Karpas-422 (cell line): ENCODE results near the gene PRCC. TPM values are rescaled to one million over a fixed set of nuclear protein-coding genes. Genes with fewer than 3 reads are reported as not detected.

Source experiments
- DNase-seq: peaks from one replicate; pipeline ENCODE4 v3.0.0-alpha.2; 2015
- H2AFZ ChIP-seq: fragments of 200-600 bp; sonication (generic); 2 replicates; pipeline ENCODE4 v1.6.1; 2014; ENCODE audit warnings: antibody characterized with exemption, low read length, mixed read lengths
- H3K27ac ChIP-seq: fragments of 200-600 bp; sonication (generic); 2 replicates; pipeline ENCODE4 v1.5.1; 2014; ENCODE audit warnings: mild to moderate bottlenecking, low read length, moderate library complexity
- H3K27me3 ChIP-seq: fragments of 200-600 bp; sonication (generic); 2 replicates; pipeline ENCODE4 v1.6.1; 2014; ENCODE audit warnings: low read length, mixed read lengths
- H3K36me3 ChIP-seq: fragments of 200-600 bp; sonication (generic); 2 replicates; pipeline ENCODE4 v1.6.1; 2014; ENCODE audit warnings: low read length, mixed read lengths; ENCODE audit not compliant: insufficient read depth
- H3K4me1 ChIP-seq: fragments of 200-600 bp; sonication (generic); 2 replicates; pipeline ENCODE4 v1.6.1; 2014; ENCODE audit warnings: mild to moderate bottlenecking, low read length, mixed read lengths
- H3K4me2 ChIP-seq: fragments of 200-600 bp; sonication (generic); 2 replicates; pipeline ENCODE4 v1.6.1; 2014; ENCODE audit warnings: low read length, low read depth, mild to moderate bottlenecking; ENCODE audit not compliant: poor library complexity, severe bottlenecking
- H3K4me3 ChIP-seq: fragments of 200-600 bp; sonication (generic); 2 replicates; pipeline ENCODE4 v1.5.1; 2014; ENCODE audit warnings: mild to moderate bottlenecking, antibody characterized with exemption, low read length, mixed read lengths
- H3K79me2 ChIP-seq: fragments of 200-600 bp; sonication (generic); 2 replicates; pipeline ENCODE4 v1.6.1; 2014; ENCODE audit warnings: mild to moderate bottlenecking, low read length, mixed read lengths
- H3K9ac ChIP-seq: fragments of 200-600 bp; sonication (generic); 2 replicates; pipeline ENCODE4 v1.6.0; 2014; ENCODE audit warnings: low read length
- H3K9me2 ChIP-seq: fragments of 200-600 bp; sonication (generic), shearing (Covaris generic); replicated peaks from 2 replicates; pipeline ENCODE4 v1.6.0; 2014; ENCODE audit warnings: mild to moderate bottlenecking, low read length, moderate library complexity; ENCODE audit not compliant: insufficient read depth
- H3K9me3 ChIP-seq: fragments of 300-700, 200-600 bp; sonication (generic); 2 replicates; pipeline ENCODE4 v1.6.1; 2014; ENCODE audit warnings: low read length, mixed read lengths
- H4K20me1 ChIP-seq: fragments of 200-600 bp; sonication (generic); 2 replicates; pipeline ENCODE4 v1.6.1; 2014; ENCODE audit warnings: mild to moderate bottlenecking, antibody characterized with exemption, low read length, low read depth; ENCODE audit not compliant: insufficient read depth
- total RNA-seq: library from RNA; depleted of rRNA; stranded (reverse); fragments of >200 nt; shearing (Covaris generic); gene quantifications from 2 replicates; pipeline ENCODE4 v1.2.3, GENCODE V29; 2014; ENCODE audit warnings: low replicate concordance

Gene PRCC
- total RNA-seq, 1 experiment from 2014 or later, result 39.6 TPM

DNA sequence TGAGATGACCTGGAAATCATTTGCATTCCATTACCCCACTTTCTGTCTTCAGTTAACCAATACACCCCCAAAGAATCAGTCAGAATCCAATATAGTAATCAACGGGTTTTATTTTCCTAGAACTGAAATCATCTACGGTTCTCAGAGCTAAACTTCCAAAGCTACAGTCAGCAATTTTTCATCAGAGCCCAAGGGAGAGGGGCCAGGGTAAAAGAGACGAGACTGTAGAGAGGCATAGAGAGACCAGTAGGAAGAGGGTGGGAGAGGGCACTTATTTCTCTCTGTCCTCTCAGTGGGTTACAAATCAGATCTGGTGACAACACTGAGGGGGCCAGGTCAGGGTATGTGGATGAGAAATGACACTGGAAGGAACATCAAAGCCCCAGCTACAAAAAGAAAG is 25.3 kb upstream of the PRCC start:
- Histone ChIP-seq H3K9ac (0 out of 2 replicates have a peak overlapping the region, but pooled peaks have one; percentile 10), H3K4me2 (peak overlapping the region; percentile 55), H3K4me1 (peaks cover 45% of the 10 kb centered on the region), H3K79me2 (peaks cover 49% of the 10 kb centered on the region), H3K9me2 (no peaks in the 10 kb centered on the region), H3K9me3 (no peaks in the 10 kb centered on the region), H3K4me3 (peak overlapping the region; percentile 47; the same call in 1 of the 2 replicates), H2AFZ (no peak overlapping the region), H4K20me1 (peaks cover 15% of the 10 kb centered on the region), H3K36me3 (peaks cover 19% of the 10 kb centered on the region; the same call in 1 of the 2 replicates), H3K27me3 (no peaks in the 10 kb centered on the region), H3K27ac (peak overlapping the region; percentile 52)
- no peak for DNase-seq

DNA sequence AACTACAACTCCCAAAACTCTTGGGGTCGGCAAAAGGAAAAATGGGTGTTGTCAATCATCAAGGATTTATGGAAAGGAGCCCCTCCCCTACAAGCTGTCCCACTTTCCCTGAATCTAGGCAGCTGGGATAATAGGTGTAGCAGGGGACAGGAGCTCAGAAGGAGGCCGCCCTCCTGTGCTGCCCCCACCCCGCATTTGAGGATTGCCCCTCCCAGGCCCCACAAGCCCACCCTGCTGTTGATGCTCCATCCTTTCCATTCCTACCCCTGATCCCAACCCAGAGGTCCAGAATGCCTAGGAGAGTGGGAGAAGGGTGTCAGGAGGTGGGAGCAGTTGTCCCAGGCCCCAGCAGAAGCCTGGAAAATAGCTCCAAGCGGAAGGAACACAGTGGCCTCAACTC is 24.5 kb upstream of the PRCC start:
- Histone ChIP-seq H3K4me1 (peaks cover 52% of the 10 kb centered on the region), H4K20me1 (peaks cover 20% of the 10 kb centered on the region), H3K27me3 (no peaks in the 10 kb centered on the region), H3K9me2 (no peaks in the 10 kb centered on the region), H3K27ac (no peak overlapping the region), H3K9ac (no peak overlapping the region), H3K36me3 (peaks cover 14% of the 10 kb centered on the region; the same call in 1 of the 2 replicates), H3K4me3 (no peak overlapping the region), H3K9me3 (no peaks in the 10 kb centered on the region), H3K79me2 (peaks cover 56% of the 10 kb centered on the region), H3K4me2 (no peak overlapping the region), H2AFZ (no peak overlapping the region)
- no peak for DNase-seq

DNA sequence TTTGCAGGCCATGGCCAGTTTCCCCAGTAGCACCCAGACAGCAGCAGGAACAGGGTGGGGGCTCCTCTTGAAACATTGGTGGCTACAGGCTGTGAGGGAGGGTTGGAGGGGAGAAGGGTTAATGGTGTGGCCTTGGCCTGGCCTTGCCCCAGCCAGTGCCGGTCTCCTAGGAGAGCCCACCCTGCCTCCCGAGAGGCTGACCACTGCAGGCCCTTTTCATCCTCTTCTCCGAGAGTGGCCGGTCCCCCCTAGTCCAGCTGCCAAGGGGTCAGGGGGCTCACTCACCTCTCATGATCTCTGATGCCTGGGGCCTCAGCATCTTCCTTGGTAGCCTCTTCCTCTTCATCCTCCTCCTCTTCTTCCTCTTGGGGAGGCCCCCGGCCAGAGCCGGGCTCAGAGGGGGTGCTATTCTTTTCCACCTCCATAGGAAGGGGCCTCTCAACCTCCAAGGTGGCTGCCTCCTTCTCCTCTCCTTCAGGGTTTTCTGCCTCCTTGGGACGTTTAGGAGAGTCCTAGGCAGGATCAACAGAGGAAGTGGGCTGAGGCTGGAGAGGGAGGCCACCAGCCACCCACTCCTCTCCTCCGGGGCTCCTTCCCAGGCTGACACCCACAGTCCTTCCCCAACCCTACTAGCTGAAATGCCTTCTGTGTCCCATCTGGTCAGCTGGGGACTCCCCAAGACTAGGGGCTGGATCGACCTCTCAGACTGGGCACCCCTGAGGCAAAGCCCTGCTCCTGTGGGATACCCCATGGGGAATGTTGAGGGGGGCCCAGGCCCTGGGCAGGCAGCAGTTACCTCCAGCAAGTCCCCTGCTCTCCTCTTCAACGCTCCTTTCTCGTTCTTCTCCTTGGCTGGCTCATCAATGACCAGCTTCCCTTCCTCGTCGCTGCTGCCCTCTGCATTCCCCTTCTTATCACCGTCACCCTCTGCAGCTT is 23.7 kb upstream of the PRCC start:
- H3K27ac ChIP-seq, result no peak overlapping the region
- H2AFZ ChIP-seq, result no peak overlapping the region
- DNase-seq, result no peak
- H3K9me3 ChIP-seq, result no peaks in the 10 kb centered on the region
- H3K4me3 ChIP-seq, result no peak overlapping the region
- no peak overlapping the region for H3K9ac ChIP-seq
- peaks cover 60% of the 10 kb centered on the region for H3K79me2 ChIP-seq
- H3K36me3 ChIP-seq, result peaks cover 14% of the 10 kb centered on the region; the same call in 1 of the 2 replicates
- no peaks in the 10 kb centered on the region for H3K9me2 ChIP-seq
- peaks cover 25% of the 10 kb centered on the region for H4K20me1 ChIP-seq
- no peaks in the 10 kb centered on the region for H3K27me3 ChIP-seq
- H3K4me2 ChIP-seq, result no peak overlapping the region
- H3K4me1 ChIP-seq, result peaks cover 61% of the 10 kb centered on the region

DNA sequence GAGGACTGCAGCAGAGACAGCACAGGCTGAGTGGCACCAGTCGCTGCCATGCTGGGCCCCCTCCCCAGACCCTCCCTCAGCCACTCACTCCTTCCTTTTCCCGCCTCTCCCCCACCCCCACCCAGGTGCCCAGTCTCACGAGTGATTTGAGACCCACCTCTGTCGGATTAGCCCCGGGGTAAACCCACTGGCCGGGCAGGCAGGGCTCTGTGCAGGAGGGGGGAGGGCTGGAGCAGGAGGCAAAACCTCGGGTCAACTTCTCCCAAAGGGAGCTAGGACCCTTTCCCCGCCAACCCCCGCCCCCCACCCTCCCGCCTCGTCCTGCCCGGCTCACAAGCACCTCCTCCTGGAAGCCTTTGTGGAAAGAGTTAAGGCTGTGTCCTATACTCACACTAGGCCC is 23.0 kb upstream of the PRCC start:
- Histone ChIP-seq H3K4me1 (peaks cover 67% of the 10 kb centered on the region), H3K79me2 (peaks cover 60% of the 10 kb centered on the region), H3K4me3 (no peak overlapping the region), H2AFZ (no peak overlapping the region), H3K27ac (no peak overlapping the region), H4K20me1 (peaks cover 25% of the 10 kb centered on the region), H3K9me2 (no peaks in the 10 kb centered on the region), H3K9ac (no peak overlapping the region), H3K36me3 (peaks cover 11% of the 10 kb centered on the region; the same call in 1 of the 2 replicates), H3K9me3 (no peaks in the 10 kb centered on the region), H3K27me3 (no peaks in the 10 kb centered on the region), H3K4me2 (no peak overlapping the region)
- peak; percentile 12 for DNase-seq

GRCh38 chr1:156744786-156745419 is 22.4 kb upstream of the PRCC start:
- peaks cover 65% of the 10 kb centered on the region for H3K4me1 ChIP-seq
- H3K27ac ChIP-seq, result no peak overlapping the region
- H3K9me3 ChIP-seq, result no peaks in the 10 kb centered on the region
- no peak overlapping the region for H3K4me3 ChIP-seq
- H3K27me3 ChIP-seq, result no peaks in the 10 kb centered on the region
- no peak overlapping the region for H2AFZ ChIP-seq
- H3K9me2 ChIP-seq, result no peaks in the 10 kb centered on the region
- H3K9ac ChIP-seq, result no peak overlapping the region
- H3K4me2 ChIP-seq, result no peak overlapping the region
- H4K20me1 ChIP-seq, result peaks cover 25% of the 10 kb centered on the region
- peaks cover 10% of the 10 kb centered on the region; the same call in 1 of the 2 replicates for H3K36me3 ChIP-seq
- peak; percentile 23 for DNase-seq
- peaks cover 60% of the 10 kb centered on the region for H3K79me2 ChIP-seq

DNA sequence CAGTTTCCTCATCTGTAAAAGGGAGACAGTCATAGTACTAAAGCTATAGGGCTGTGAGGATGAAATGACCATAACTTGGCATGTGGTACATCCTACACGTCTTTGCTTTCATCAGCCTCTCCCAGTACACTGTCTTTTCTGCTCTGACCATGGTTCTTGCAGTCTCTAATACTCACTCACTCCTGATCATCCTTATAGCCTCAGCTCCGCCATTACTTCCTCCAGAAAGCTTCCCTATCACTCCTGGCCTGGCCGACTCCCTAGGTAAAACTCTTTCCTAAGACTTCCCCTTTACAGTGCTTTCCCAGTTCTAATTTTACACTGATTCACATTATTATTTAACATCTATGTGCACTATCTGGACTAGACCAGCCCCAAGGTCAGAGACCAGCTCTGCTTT is 21.5 kb upstream of the PRCC start:
- no peaks in the 10 kb centered on the region for H3K27me3 ChIP-seq
- no peak overlapping the region for H3K9ac ChIP-seq
- DNase-seq, result no peak
- H3K9me3 ChIP-seq, result no peaks in the 10 kb centered on the region
- no peak overlapping the region for H2AFZ ChIP-seq
- peaks cover 63% of the 10 kb centered on the region for H3K4me1 ChIP-seq
- peaks cover 61% of the 10 kb centered on the region for H3K79me2 ChIP-seq
- 0 out of 2 replicates have a peak overlapping the region, but pooled peaks have one; percentile 17 for H3K27ac ChIP-seq
- peak overlapping the region; percentile 59 for H3K4me2 ChIP-seq
- peaks cover 25% of the 10 kb centered on the region for H4K20me1 ChIP-seq
- peaks cover 10% of the 10 kb centered on the region; the same call in 1 of the 2 replicates for H3K36me3 ChIP-seq
- no peak overlapping the region for H3K4me3 ChIP-seq
- no peaks in the 10 kb centered on the region for H3K9me2 ChIP-seq

DNA sequence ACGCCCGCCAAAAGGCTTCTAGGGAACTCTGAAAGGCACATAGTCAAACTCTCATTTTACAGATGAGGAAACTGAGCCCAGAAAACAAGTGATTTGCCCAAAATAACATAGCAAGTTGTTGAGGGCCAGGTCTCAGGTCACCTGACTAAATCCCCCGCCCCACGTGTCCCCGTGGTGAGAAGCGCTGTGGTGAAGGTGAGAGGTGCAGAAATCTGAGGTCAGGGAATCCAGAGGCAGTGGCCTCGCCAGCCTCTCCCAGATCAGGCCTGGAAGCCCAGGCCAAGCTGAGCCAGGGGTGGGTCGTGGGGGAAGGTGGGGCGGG is 21.0 kb upstream of the PRCC start:
- H2AFZ ChIP-seq, result no peak overlapping the region
- peaks cover 66% of the 10 kb centered on the region for H3K79me2 ChIP-seq
- H3K4me3 ChIP-seq, result no peak overlapping the region
- H4K20me1 ChIP-seq, result peaks cover 25% of the 10 kb centered on the region
- H3K27ac ChIP-seq, result 0 out of 2 replicates have a peak overlapping the region, but pooled peaks have one; percentile 84
- H3K27me3 ChIP-seq, result no peaks in the 10 kb centered on the region
- no peaks in the 10 kb centered on the region for H3K9me2 ChIP-seq
- no peak overlapping the region for H3K9ac ChIP-seq
- DNase-seq, result no peak
- peaks cover 61% of the 10 kb centered on the region for H3K4me1 ChIP-seq
- peak overlapping the region; percentile 59 for H3K4me2 ChIP-seq
- peaks cover 10% of the 10 kb centered on the region; the same call in 1 of the 2 replicates for H3K36me3 ChIP-seq
- no peaks in the 10 kb centered on the region for H3K9me3 ChIP-seq
